Measurements from ENCODE around the gene SERPINA4.

DNA sequence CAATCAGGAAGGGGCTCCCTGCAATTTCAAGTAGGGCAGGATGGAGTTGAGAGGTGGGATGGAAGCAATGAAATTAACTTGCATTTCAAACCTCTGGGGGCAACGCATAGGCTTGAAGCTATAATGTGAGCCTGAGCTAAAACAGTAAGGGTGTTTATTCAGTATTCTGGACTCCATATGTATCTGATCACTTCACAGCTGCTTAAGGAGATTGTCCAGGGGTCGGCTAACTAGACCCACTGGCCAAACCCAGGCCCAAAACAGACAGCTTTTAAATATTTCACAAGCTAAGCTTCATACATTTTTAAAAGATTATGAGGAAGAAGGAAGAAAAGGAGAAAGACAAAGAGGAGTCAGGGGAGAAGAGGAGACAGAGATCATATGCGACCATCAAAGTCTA lies 44.1 kb downstream of the SERPINA4 start:
- TF ChIP-seq, protein P1, sequence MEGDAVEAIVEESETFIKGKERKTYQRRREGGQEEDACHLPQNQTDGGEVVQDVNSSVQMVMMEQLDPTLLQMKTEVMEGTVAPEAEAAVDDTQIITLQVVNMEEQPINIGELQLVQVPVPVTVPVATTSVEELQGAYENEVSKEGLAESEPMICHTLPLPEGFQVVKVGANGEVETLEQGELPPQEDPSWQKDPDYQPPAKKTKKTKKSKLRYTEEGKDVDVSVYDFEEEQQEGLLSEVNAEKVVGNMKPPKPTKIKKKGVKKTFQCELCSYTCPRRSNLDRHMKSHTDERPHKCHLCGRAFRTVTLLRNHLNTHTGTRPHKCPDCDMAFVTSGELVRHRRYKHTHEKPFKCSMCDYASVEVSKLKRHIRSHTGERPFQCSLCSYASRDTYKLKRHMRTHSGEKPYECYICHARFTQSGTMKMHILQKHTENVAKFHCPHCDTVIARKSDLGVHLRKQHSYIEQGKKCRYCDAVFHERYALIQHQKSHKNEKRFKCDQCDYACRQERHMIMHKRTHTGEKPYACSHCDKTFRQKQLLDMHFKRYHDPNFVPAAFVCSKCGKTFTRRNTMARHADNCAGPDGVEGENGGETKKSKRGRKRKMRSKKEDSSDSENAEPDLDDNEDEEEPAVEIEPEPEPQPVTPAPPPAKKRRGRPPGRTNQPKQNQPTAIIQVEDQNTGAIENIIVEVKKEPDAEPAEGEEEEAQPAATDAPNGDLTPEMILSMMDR (IDR thresholded peaks at IDR 0.05; ENCODE audit: poor library complexity, severe bottlenecking): no peak
- TF ChIP-seq, protein P2, sequence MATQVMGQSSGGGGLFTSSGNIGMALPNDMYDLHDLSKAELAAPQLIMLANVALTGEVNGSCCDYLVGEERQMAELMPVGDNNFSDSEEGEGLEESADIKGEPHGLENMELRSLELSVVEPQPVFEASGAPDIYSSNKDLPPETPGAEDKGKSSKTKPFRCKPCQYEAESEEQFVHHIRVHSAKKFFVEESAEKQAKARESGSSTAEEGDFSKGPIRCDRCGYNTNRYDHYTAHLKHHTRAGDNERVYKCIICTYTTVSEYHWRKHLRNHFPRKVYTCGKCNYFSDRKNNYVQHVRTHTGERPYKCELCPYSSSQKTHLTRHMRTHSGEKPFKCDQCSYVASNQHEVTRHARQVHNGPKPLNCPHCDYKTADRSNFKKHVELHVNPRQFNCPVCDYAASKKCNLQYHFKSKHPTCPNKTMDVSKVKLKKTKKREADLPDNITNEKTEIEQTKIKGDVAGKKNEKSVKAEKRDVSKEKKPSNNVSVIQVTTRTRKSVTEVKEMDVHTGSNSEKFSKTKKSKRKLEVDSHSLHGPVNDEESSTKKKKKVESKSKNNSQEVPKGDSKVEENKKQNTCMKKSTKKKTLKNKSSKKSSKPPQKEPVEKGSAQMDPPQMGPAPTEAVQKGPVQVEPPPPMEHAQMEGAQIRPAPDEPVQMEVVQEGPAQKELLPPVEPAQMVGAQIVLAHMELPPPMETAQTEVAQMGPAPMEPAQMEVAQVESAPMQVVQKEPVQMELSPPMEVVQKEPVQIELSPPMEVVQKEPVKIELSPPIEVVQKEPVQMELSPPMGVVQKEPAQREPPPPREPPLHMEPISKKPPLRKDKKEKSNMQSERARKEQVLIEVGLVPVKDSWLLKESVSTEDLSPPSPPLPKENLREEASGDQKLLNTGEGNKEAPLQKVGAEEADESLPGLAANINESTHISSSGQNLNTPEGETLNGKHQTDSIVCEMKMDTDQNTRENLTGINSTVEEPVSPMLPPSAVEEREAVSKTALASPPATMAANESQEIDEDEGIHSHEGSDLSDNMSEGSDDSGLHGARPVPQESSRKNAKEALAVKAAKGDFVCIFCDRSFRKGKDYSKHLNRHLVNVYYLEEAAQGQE (IDR thresholded peaks at IDR 0.05; ENCODE audit: borderline replicate concordance): no peak
- TF ChIP-seq POLR2AphosphoS5 (IDR thresholded peaks at IDR 0.05) (no peak), EP300 (conservative IDR thresholded peaks at IDR 0.05; ENCODE audit: poor library complexity, severe bottlenecking) (no peak), MXI1 (conservative IDR thresholded peaks at IDR 0.05; ENCODE audit: poor library complexity, severe bottlenecking) (no peak), SMC3 (conservative IDR thresholded peaks at IDR 0.05; ENCODE audit: poor library complexity) (no peak)
